HEK293 (cell line): Measurements from ENCODE around the gene CIART.

Experiments
- FEZF1 ChIP-seq: fragments of 450-650 bp; formaldehyde crosslinking; IDR thresholded peaks from 2 replicates; pipeline ENCODE4 v1.5.1; 2016; ENCODE audit warnings: missing biosample characterization, missing genetic modification characterization
- HOXD13 ChIP-seq: sonication (generic); formaldehyde crosslinking; IDR thresholded peaks from 2 replicates; pipeline ENCODE4 v1.8.0; 2022; ENCODE audit warnings: missing genetic modification reagents, borderline replicate concordance
- KLF7 ChIP-seq: fragments of 450-650 bp; formaldehyde crosslinking; IDR thresholded peaks from 2 replicates; pipeline ENCODE4 v1.5.1; 2016; ENCODE audit warnings: missing biosample characterization, missing genetic modification characterization, borderline replicate concordance
- PRDM2 ChIP-seq: fragments of 450-650 bp; formaldehyde crosslinking; IDR thresholded peaks from 2 replicates; pipeline ENCODE4 v1.5.1; 2016; ENCODE audit warnings: missing biosample characterization, missing genetic modification characterization, borderline replicate concordance
- ZBTB17 ChIP-seq: fragments of 450-650 bp; formaldehyde crosslinking; IDR thresholded peaks from 2 replicates; pipeline ENCODE4 v1.5.1; 2016; ENCODE audit warnings: missing biosample characterization, missing genetic modification characterization
- ZBTB21 ChIP-seq: fragments of 450-650 bp; formaldehyde crosslinking; IDR thresholded peaks from 2 replicates; pipeline ENCODE4 v1.5.1; 2017; ENCODE audit warnings: missing biosample characterization, missing genetic modification characterization
- ZBTB49 ChIP-seq: fragments of 450-650 bp; formaldehyde crosslinking; IDR thresholded peaks from 2 replicates; pipeline ENCODE4 v1.5.1; 2016; ENCODE audit warnings: missing biosample characterization, missing genetic modification characterization, low read depth
- ZFP3 ChIP-seq: fragments of 450-650 bp; formaldehyde crosslinking; IDR thresholded peaks from 2 replicates; pipeline ENCODE4 v1.5.1; 2016; ENCODE audit warnings: low read depth, missing biosample characterization, missing genetic modification characterization
- ZNF121 ChIP-seq: fragments of 450-650 bp; formaldehyde crosslinking; IDR thresholded peaks from 2 replicates; pipeline ENCODE4 v1.5.1; 2016; ENCODE audit warnings: missing biosample characterization, missing genetic modification characterization
- ZNF214 ChIP-seq: fragments of 450-650 bp; formaldehyde crosslinking; IDR thresholded peaks from 2 replicates; pipeline ENCODE4 v1.5.1; 2017; ENCODE audit warnings: missing biosample characterization, mild to moderate bottlenecking, missing genetic modification characterization, borderline replicate concordance
- ZNF248 ChIP-seq: fragments of 450-650 bp; formaldehyde crosslinking; IDR thresholded peaks from 2 replicates; pipeline ENCODE4 v1.5.1; 2017; ENCODE audit warnings: missing biosample characterization, missing genetic modification characterization
- ZNF341 ChIP-seq: fragments of 450-650 bp; formaldehyde crosslinking; IDR thresholded peaks from 2 replicates; pipeline ENCODE4; 2016; ENCODE audit warnings: low read depth, missing biosample characterization, missing genetic modification characterization
- ZNF449 ChIP-seq: fragments of 450-650 bp; formaldehyde crosslinking; IDR thresholded peaks from 2 replicates; pipeline ENCODE4 v1.5.1; 2017; ENCODE audit warnings: missing biosample characterization, mild to moderate bottlenecking, missing genetic modification characterization, moderate library complexity
- ZNF488 ChIP-seq: fragments of 450-650 bp; formaldehyde crosslinking; IDR thresholded peaks from 2 replicates; pipeline ENCODE4 v1.5.1; 2016; ENCODE audit warnings: missing biosample characterization, missing genetic modification characterization
- ZNF501 ChIP-seq: fragments of 450-650 bp; formaldehyde crosslinking; IDR thresholded peaks from 2 replicates; pipeline ENCODE4 v1.5.1; 2016; ENCODE audit warnings: missing biosample characterization, missing genetic modification characterization
- ZNF521 ChIP-seq: fragments of 450-650 bp; formaldehyde crosslinking; IDR thresholded peaks from 2 replicates; pipeline ENCODE4 v1.5.1; 2017; ENCODE audit warnings: missing biosample characterization, mild to moderate bottlenecking, missing genetic modification characterization
- ZNF571 ChIP-seq: fragments of 450-650 bp; formaldehyde crosslinking; IDR thresholded peaks from 2 replicates; pipeline ENCODE4 v1.5.0; 2017; ENCODE audit warnings: missing biosample characterization, missing genetic modification characterization
- ZNF670 ChIP-seq: fragments of 450-650 bp; formaldehyde crosslinking; IDR thresholded peaks from 2 replicates; pipeline ENCODE4 v1.5.1; 2016; ENCODE audit warnings: missing biosample characterization, missing genetic modification characterization, low read depth
- ZNF692 ChIP-seq: fragments of 450-650 bp; formaldehyde crosslinking; IDR thresholded peaks from 2 replicates; pipeline ENCODE4 v1.5.1; 2016; ENCODE audit warnings: missing biosample characterization, missing genetic modification characterization
- ZSCAN4 ChIP-seq: fragments of 450-650 bp; formaldehyde crosslinking; IDR thresholded peaks from 2 replicates; pipeline ENCODE4 v1.5.1; 2017; ENCODE audit warnings: missing biosample characterization, missing genetic modification characterization
- TF ChIP-seq, protein P1 (sequence below): fragments of 450-650 bp; formaldehyde crosslinking; IDR thresholded peaks from 2 replicates; pipeline ENCODE4 v1.5.1; 2016; ENCODE audit warnings: missing biosample characterization, missing genetic modification characterization
- TF ChIP-seq, protein P2 (sequence below): fragments of 450-650 bp; formaldehyde crosslinking; IDR thresholded peaks from 2 replicates; pipeline ENCODE4 v1.5.1; 2017; ENCODE audit warnings: missing biosample characterization, missing genetic modification characterization

CIART gene

DNA sequence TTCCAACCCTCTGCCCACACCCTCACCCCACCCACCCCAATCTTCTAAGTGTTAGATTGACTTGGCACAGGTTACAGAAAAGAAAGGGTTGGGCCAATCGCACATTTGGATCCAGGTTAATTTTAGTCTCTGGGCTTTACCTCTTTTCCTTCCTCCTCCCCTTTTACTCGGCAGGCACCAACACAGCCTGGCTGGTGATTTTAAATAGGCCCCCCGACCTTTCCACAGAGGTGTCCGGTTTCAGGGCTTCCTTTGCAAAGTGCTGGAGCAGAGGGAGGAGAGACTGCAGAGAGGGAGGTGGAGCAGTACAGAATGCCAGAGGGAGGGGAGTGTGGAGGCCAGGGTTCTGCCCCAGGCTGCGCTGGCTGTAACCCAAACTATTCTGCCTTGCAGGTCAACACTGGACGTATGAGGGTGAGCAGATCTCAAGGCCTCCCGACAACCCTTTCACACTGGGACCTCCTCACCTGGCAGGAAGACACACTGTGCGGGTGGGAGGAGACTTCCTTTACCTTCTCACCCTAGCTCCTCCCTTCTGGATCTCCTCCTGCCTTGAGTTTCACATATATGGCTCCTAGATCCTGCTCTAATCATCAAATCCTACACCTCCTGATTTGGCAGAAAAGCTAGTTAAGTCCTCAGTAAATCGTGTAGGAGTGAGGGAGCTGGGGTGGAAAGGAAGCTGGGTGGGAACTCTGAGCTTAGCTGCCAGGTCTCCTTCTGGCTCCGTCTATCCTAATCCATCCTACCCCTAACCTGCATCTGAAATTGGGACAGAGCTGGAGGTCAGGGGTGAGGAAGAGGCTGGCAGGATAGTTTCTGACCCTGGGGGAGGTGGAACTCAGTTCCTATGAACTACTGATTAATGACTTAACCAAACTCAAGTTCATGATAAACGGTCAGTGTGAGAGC is 22.3 kb upstream of the CIART start (continued):
- TF ChIP-seq PRDM2 (no peak), ZNF121 (tag by site-specific recombination) (no peak), ZBTB17 (tag by site-specific recombination) (peak; percentile 99), ZBTB21 (tag by site-specific recombination) (no peak), ZSCAN4 (tag by site-specific recombination) (no peak), ZNF214 (tag by site-specific recombination) (no peak), KLF7 (tag by site-specific recombination) (no peak), ZFP3 (tag by site-specific recombination) (no peak), ZBTB49 (tag by site-specific recombination) (no peak), FEZF1 (tag by site-specific recombination) (no peak), HOXD13 (CRISPR knock-in tag) (no peak), ZNF488 (no peak), ZNF692 (tag by site-specific recombination) (peak; percentile 39; the same call in 1 of the 2 replicates), ZNF501 (tag by site-specific recombination) (no peak), ZNF341 (tag by site-specific recombination) (peak; percentile 100), ZNF670 (tag by site-specific recombination) (no peak), ZNF521 (tag by site-specific recombination) (no peak), ZNF248 (no peak), ZNF449 (tag by site-specific recombination) (no peak), ZNF571 (no peak)
- TF ChIP-seq, protein P1, sequence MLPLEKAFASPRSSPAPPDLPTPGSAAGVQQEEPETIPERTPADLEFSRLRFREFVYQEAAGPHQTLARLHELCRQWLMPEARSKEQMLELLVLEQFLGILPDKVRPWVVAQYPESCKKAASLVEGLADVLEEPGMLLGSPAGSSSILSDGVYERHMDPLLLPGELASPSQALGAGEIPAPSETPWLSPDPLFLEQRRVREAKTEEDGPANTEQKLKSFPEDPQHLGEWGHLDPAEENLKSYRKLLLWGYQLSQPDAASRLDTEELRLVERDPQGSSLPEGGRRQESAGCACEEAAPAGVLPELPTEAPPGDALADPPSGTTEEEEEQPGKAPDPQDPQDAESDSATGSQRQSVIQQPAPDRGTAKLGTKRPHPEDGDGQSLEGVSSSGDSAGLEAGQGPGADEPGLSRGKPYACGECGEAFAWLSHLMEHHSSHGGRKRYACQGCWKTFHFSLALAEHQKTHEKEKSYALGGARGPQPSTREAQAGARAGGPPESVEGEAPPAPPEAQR (tag by site-specific recombination), result no peak
- TF ChIP-seq, protein P2, sequence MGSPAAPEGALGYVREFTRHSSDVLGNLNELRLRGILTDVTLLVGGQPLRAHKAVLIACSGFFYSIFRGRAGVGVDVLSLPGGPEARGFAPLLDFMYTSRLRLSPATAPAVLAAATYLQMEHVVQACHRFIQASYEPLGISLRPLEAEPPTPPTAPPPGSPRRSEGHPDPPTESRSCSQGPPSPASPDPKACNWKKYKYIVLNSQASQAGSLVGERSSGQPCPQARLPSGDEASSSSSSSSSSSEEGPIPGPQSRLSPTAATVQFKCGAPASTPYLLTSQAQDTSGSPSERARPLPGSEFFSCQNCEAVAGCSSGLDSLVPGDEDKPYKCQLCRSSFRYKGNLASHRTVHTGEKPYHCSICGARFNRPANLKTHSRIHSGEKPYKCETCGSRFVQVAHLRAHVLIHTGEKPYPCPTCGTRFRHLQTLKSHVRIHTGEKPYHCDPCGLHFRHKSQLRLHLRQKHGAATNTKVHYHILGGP, result no peak
